ENCODE data around the gene MBP. TPM values are rescaled to one million over a fixed set of nuclear protein-coding genes. Genes with fewer than 3 reads are reported as not detected.
A peak's percentile ranks its signal among the peaks of the same experiment; 100 is the strongest.

Gene MBP
- total and polyA plus RNA-seq, 10 of the 15 experiments (the other 5 are each of a cell fraction or from before 2014, with no cell fraction given): 12.2 to 67.8 (median 42.1) TPM

- intact Hi-C loops (cut with micrococcal nuclease; ENCODE audit: unreplicated experiment): no loop called here
- Histone ChIP-seq H3K36me3 (ENCODE audit: control insufficient read depth in 2 of 2, insufficient read depth in 2 of 2, low read length in 1 of 2) (peaks cover 11 to 25% of the 10 kb centered on the region in 2 experiments), H3K9ac (ENCODE audit: control insufficient read depth, insufficient read depth, low read length) (peak overlapping the region; percentile 4; the same call in 1 of the 2 replicates), H3K4me3 (no peak overlapping the region), H3K27me3 (replicated peaks in 1 of 2; ENCODE audit: control insufficient read depth in 2 of 2, insufficient read depth in 2 of 2, low read length in 1 of 2) (no peaks in the 10 kb centered on the region), H3K4me2 (ENCODE audit: control insufficient read depth, insufficient read depth) (peak overlapping the region; percentile 28), H4K20me1 (ENCODE audit: control insufficient read depth, insufficient read depth) (no peaks in the 10 kb centered on the region), H3K27ac (ENCODE audit: control insufficient read depth, insufficient read depth) (peak overlapping the region; percentile 65), H3K9me3 (replicated peaks; ENCODE audit: control insufficient read depth, insufficient read depth, low read length) (no peaks in the 10 kb centered on the region; the same call in 2 of the 3 replicates), H3K79me2 (ENCODE audit: control insufficient read depth, insufficient read depth, low read length) (peaks cover 44% of the 10 kb centered on the region), H2AFZ (ENCODE audit: control insufficient read depth, low read depth, low read length) (no peak overlapping the region), H3K4me1 (ENCODE audit: control insufficient read depth, insufficient read depth, low read length) (peaks cover 78% of the 10 kb centered on the region)
- ChIA-PET RAD21 (ENCODE audit: unreplicated experiment) (interaction anchor here (0.9 to 6.0 kb wide), 4 partner anchors 30 to 99 kb away, joined by 3 to 73 read pairs (median 4); partner anchors contain the start of gene MBP), SMC1A (ENCODE audit: uncharacterized antibody, unreplicated experiment) (interaction anchor here (1.3 to 3.1 kb wide), 2 partner anchors 11 to 23 kb away, joined by 3 to 57 read pairs; no protein-coding TSS in a partner anchor), POLR2A (no interaction called here), CTCF (interaction anchor here (1.0 to 2.7 kb wide), 4 partner anchors 22 to 112 kb away, joined by 3 to 10 read pairs (median 4); no protein-coding TSS in a partner anchor)
- in situ Hi-C loops (cut with MboI): loop anchor here (25.0 kb wide), 1 partner anchor 1887 kb away; the partner anchor contains the start of genes PTGR3 and TSHZ1
- ATAC-seq (no peak), DNase-seq (ENCODE audit: low read depth, low spot score) (no peak), FAIRE-seq (no peak)
- BruUV-seq (replicated peaks): no TSS peak
- 62% methylated on average over 21 of the region's 21 CpGs for WGBS (ENCODE audit: insufficient coverage, insufficient replicate concordance, low lambda C conversion rate, missing lambda C conversion rate)
- TF ChIP-seq ETV6 (conservative IDR thresholded peaks at IDR 0.05 in 1 of 2, IDR thresholded peaks at IDR 0.05 in 1 of 2; ENCODE audit: borderline replicate concordance in 1 of 2, low read depth in 1 of 2) (peak in 1 of 2 experiments; percentile 26; a peak in 1 of 4 replicates), GATAD2B (conservative IDR thresholded peaks at IDR 0.05; ENCODE audit: low read depth) (no peak), REST (IDR thresholded peaks at IDR 0.05; ENCODE audit: low read depth, low read length) (no peak), ZNF274 (IDR thresholded peaks at IDR 0.05; ENCODE audit: insufficient read depth, insufficient read length) (no peak), RUNX3 (IDR thresholded peaks at IDR 0.05; ENCODE audit: low read length) (no peak), NR2C2 (IDR thresholded peaks at IDR 0.05; ENCODE audit: borderline replicate concordance, control insufficient read depth, insufficient read length, low read depth) (no peak), JUNB (IDR thresholded peaks at IDR 0.05) (no peak), USF2 (IDR thresholded peaks at IDR 0.05; ENCODE audit: borderline replicate concordance, low read depth, low read length) (no peak), PAX5 (IDR thresholded peaks at IDR 0.05; ENCODE audit: borderline replicate concordance, low read depth, low read length) (0 out of 2 replicates have a peak, but pooled peaks have one; percentile 13), FOXM1 (IDR thresholded peaks at IDR 0.05; ENCODE audit: low read depth, low read length) (no peak), POLR2AphosphoS2 (IDR thresholded peaks at IDR 0.05; ENCODE audit: low read depth, low read length) (no peak), E2F4 (IDR thresholded peaks at IDR 0.05; ENCODE audit: low read depth, low read length) (no peak), FOS (IDR thresholded peaks at IDR 0.05; ENCODE audit: borderline replicate concordance, extremely low read depth, insufficient read length) (no peak), DPF2 (IDR thresholded peaks at IDR 0.05) (no peak), SREBF1 (IDR thresholded peaks at IDR 0.05; ENCODE audit: low read length) (no peak), EED (IDR thresholded peaks at IDR 0.05; ENCODE audit: low read depth) (peak; percentile 56; the same call in 1 of the 2 replicates), HDAC6 (IDR thresholded peaks at IDR 0.05; ENCODE audit: unreplicated experiment) (no peak)
These were observed 32.9 kb downstream of the MBP start for GRCh38 chr18:77099485-77100370.

Data from GM12878 (cell line).